GM12878 (cell line): ENCODE measurements around the gene PPT1. TPM values are rescaled to one million over a fixed set of nuclear protein-coding genes. Genes with fewer than 3 reads are reported as not detected.

Source experiments
- ATF7 ChIP-seq: fragments of 450-650 bp; IDR thresholded peaks from 2 replicates; pipeline ENCODE4 v1.6.1; 2016; ENCODE audit warnings: low read depth, mild to moderate bottlenecking
- CREB1 ChIP-seq: IDR thresholded peaks from 2 replicates; pipeline ENCODE4 v1.6.1; 2012; ENCODE audit warnings: low read depth, mild to moderate bottlenecking, inconsistent platforms
- DPF2 ChIP-seq: fragments of 450-650 bp; IDR thresholded peaks from 2 replicates; pipeline ENCODE4 v1.6.1; 2017; ENCODE audit warnings: mild to moderate bottlenecking
- EP300 ChIP-seq, 2 experiments: fragments of 150-350 bp in 1 of 2; IDR thresholded peaks; 2 replicates each; pipeline ENCODE4 v1.6.1; 2011 to 2012; ENCODE audit warnings: low read depth in 2 of 2, low read length in 2 of 2, borderline replicate concordance in 1 of 2, improper control_type of control experiment in 1 of 2, inconsistent platforms in 1 of 2; ENCODE audit not compliant: control insufficient read depth in 1 of 2
- ETV6 ChIP-seq, 2 experiments: fragments of 450-650 bp in 1 of 2; IDR thresholded peaks in 1 of 2; conservative IDR thresholded peaks in 1 of 2; 2 replicates each; pipeline ENCODE4 v1.6.1; 2014; ENCODE audit warnings: antibody characterized with exemption in 1 of 2, borderline replicate concordance in 1 of 2, low read depth in 1 of 2, mild to moderate bottlenecking in 1 of 2, moderate library complexity in 1 of 2
- IKZF1 ChIP-seq: fragments of 450-650 bp; conservative IDR thresholded peaks from 2 replicates; pipeline ENCODE4 v1.6.1; 2017; ENCODE audit warnings: antibody characterized with exemption, mild to moderate bottlenecking
- MEF2A ChIP-seq: IDR thresholded peaks from 2 replicates; pipeline ENCODE4 v1.6.1; 2011; ENCODE audit warnings: low read depth, mild to moderate bottlenecking, low read length, moderate library complexity; ENCODE audit not compliant: insufficient read depth
- MTA2 ChIP-seq: fragments of 450-650 bp; IDR thresholded peaks from 2 replicates; pipeline ENCODE4 v1.6.1; 2016; ENCODE audit warnings: low read depth, mild to moderate bottlenecking, moderate library complexity
- MTA3 ChIP-seq: IDR thresholded peaks from 2 replicates; pipeline ENCODE4 v1.6.1; 2012; ENCODE audit warnings: low read length, inconsistent platforms, borderline replicate concordance
- MYB ChIP-seq: fragments of 150-350 bp; IDR thresholded peaks from 2 replicates; pipeline ENCODE4 v1.6.1; 2014; ENCODE audit warnings: mild to moderate bottlenecking, low read depth, low read length, borderline replicate concordance
- NFIC ChIP-seq: IDR thresholded peaks from 2 replicates; pipeline ENCODE4 v1.6.1; 2012; ENCODE audit warnings: low read depth, mild to moderate bottlenecking, inconsistent platforms, low read length, moderate library complexity
- NFYB ChIP-seq: IDR thresholded peaks from 2 replicates; pipeline ENCODE4 v1.6.1; 2011; ENCODE audit warnings: low read depth, mild to moderate bottlenecking, low read length, improper control_type of control experiment, moderate library complexity; ENCODE audit not compliant: insufficient read depth
- POU2F2 ChIP-seq: IDR thresholded peaks from 3 replicates; pipeline ENCODE4 v1.6.1; 2011; ENCODE audit warnings: low read depth, mild to moderate bottlenecking, low read length, borderline replicate concordance
- RFX5 ChIP-seq: IDR thresholded peaks from 2 replicates; pipeline ENCODE4 v1.6.1; 2011; ENCODE audit warnings: low read depth, low read length, improper control_type of control experiment
- RUNX3 ChIP-seq: IDR thresholded peaks from 2 replicates; pipeline ENCODE4 v1.6.1; 2012; ENCODE audit warnings: low read length, inconsistent platforms
- SIX5 ChIP-seq: IDR thresholded peaks from 2 replicates; pipeline ENCODE4 v1.6.1; 2011; ENCODE audit warnings: mild to moderate bottlenecking, low read depth, low read length, moderate library complexity; ENCODE audit not compliant: severe bottlenecking
- SPI1 ChIP-seq: IDR thresholded peaks from 2 replicates; pipeline ENCODE4 v1.6.1; 2011; ENCODE audit warnings: low read depth, mild to moderate bottlenecking, low read length, moderate library complexity, borderline replicate concordance; ENCODE audit not compliant: insufficient read depth
- SRF ChIP-seq, 2 experiments: IDR thresholded peaks; 2 replicates each; pipeline ENCODE4 v1.6.1; 2011; ENCODE audit warnings: low read depth in 2 of 2, low read length in 2 of 2, mild to moderate bottlenecking in 1 of 2, moderate library complexity in 1 of 2
- TCF12 ChIP-seq: IDR thresholded peaks from 2 replicates; pipeline ENCODE4 v1.6.1; 2011; ENCODE audit warnings: low read depth, mild to moderate bottlenecking, low read length
- YY1 ChIP-seq: IDR thresholded peaks from 2 replicates; pipeline ENCODE4 v1.6.1; 2011; ENCODE audit warnings: low read depth, mild to moderate bottlenecking, low read length
- ZNF274 ChIP-seq: IDR thresholded peaks from one replicate; pipeline ENCODE4 v1.8.0; 2011; ENCODE audit not compliant: insufficient read length, insufficient read depth
- ZNF384 ChIP-seq: IDR thresholded peaks from 2 replicates; pipeline ENCODE4 v1.6.1; 2012; ENCODE audit warnings: low read depth, mild to moderate bottlenecking, low read length, improper control_type of control experiment, borderline replicate concordance
- polyA plus RNA-seq, 11 experiments: library from polyadenylated mRNA; depleted of rRNA in 4 of 11; unstranded in 6 of 11; stranded (reverse) in 5 of 11; fragments of >200 nt; fragmentation: Nextera tagmentation in 4 of 11; fragmentation: Illumina TruSeq in 1 of 11; extraction: Ambion mirVana in 4 of 11; extraction: Trizol in 1 of 11; gene quantifications; 1 replicate in 1 of 11; 2 replicates in 10 of 11; pipeline versions ENCODE4 v1.2.1 to v1.2.3, GENCODE V29; 2011 to 2016; ENCODE audit warnings: inconsistent platforms in 2 of 11, missing spikeins in 2 of 11, low read depth in 1 of 11
- total RNA-seq, 4 experiments: library from RNA; depleted of rRNA in 3 of 4; stranded (reverse); fragments of >200 nt in 3 of 4; fragmentation: Illumina TruSeq in 1 of 4; extraction: Trizol in 1 of 4; gene quantifications; 2 replicates each; pipeline versions ENCODE4 v1.2.1 to v1.2.3, GENCODE V29; 2013 to 2021
- TF ChIP-seq, protein P1 (sequence below): fragments of 450-650 bp; IDR thresholded peaks from 2 replicates; pipeline ENCODE4 v1.6.1; 2017; ENCODE audit warnings: low read depth, mild to moderate bottlenecking, moderate library complexity
- TF ChIP-seq, protein P2 (sequence below): fragments of 450-650 bp; IDR thresholded peaks from 2 replicates; pipeline ENCODE4 v1.6.1; 2017; ENCODE audit warnings: mild to moderate bottlenecking, moderate library complexity

PPT1 gene
- total and polyA plus RNA-seq, 10 of the 15 experiments (the other 5 are each of a cell fraction or from before 2014, with no cell fraction given) = 50.4 to 147 (median 103) TPM

DNA sequence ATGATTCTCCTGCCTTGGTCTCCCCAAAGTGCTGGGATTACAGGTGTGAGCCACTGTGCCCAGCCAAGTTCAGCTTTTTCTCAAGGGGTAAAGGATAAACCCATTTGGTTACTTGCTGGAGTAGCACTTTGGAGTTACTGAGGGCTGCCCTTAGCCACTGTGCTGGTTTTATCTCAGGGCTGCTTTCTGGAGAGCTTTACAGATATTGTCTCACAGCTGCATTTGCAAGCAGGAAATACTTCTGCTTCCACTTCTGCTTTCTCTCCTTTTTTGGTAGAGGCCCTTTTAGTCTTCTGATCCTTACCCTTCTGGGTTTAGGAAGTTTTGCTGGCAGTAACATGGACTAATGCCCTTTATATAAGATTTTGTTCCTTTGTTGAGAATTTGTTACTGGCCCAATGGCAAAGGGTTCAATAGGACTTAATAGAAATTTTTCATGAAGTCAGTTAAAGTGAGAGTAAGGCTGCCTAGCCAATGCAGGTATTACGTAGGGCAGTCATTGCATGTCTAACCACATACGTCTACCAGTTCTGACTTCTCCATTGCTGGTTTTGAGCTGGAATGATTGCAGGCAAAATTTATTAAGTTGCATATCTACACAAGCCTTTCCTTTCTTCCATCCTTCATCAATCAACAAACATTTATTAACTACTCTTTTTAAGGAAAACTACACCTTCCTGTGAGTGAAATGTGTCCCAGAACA lies 32.1 kb downstream of the PPT1 start (continued):
- TF ChIP-seq ETV6 (conservative IDR thresholded peaks at IDR 0.05 in 1 of 2, IDR thresholded peaks at IDR 0.05 in 1 of 2; ENCODE audit: borderline replicate concordance in 1 of 2, low read depth in 1 of 2) (peak in 1 of 2 experiments; percentile 77; a peak in 2 of 4 replicates), CREB1 (no peak), EP300 (IDR thresholded peaks at IDR 0.05; ENCODE audit: borderline replicate concordance in 1 of 2, control insufficient read depth in 1 of 2, low read depth in 2 of 2, low read length in 2 of 2) (0 out of 4 replicates have a peak, but pooled peaks of 1 of the 2 experiments have one; percentile 23), IKZF1 (0 out of 2 replicates have a peak, but pooled peaks have one; percentile 32), ATF7 (0 out of 2 replicates have a peak, but pooled peaks have one; percentile 38), DPF2 (peak; percentile 67), MTA2 (no peak), MYB (no peak), MTA3 (0 out of 2 replicates have a peak, but pooled peaks have one; percentile 19), SIX5 (no peak), SRF (IDR thresholded peaks at IDR 0.05; ENCODE audit: low read depth in 2 of 2, low read length in 2 of 2) (peak in 1 of 2 experiments; percentile 75; a peak in 1 of 4 replicates), SPI1 (peak; percentile 97), POU2F2 (peak; percentile 44; the same call in 1 of the 3 replicates), NFIC (peak; percentile 76; the same call in 1 of the 2 replicates), NFYB (no peak), ZNF274 (no peak), RUNX3 (peak; percentile 73), YY1 (peak; percentile 7; the same call in 1 of the 2 replicates), MEF2A (0 out of 2 replicates have a peak, but pooled peaks have one; percentile 17), ZNF384 (no peak), TCF12 (peak; percentile 76; the same call in 1 of the 2 replicates), RFX5 (no peak)
- TF ChIP-seq, protein P1, sequence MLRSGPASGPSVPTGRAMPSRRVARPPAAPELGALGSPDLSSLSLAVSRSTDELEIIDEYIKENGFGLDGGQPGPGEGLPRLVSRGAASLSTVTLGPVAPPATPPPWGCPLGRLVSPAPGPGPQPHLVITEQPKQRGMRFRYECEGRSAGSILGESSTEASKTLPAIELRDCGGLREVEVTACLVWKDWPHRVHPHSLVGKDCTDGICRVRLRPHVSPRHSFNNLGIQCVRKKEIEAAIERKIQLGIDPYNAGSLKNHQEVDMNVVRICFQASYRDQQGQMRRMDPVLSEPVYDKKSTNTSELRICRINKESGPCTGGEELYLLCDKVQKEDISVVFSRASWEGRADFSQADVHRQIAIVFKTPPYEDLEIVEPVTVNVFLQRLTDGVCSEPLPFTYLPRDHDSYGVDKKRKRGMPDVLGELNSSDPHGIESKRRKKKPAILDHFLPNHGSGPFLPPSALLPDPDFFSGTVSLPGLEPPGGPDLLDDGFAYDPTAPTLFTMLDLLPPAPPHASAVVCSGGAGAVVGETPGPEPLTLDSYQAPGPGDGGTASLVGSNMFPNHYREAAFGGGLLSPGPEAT = peak; percentile 44; the same call in 1 of the 2 replicates
- TF ChIP-seq, protein P2, sequence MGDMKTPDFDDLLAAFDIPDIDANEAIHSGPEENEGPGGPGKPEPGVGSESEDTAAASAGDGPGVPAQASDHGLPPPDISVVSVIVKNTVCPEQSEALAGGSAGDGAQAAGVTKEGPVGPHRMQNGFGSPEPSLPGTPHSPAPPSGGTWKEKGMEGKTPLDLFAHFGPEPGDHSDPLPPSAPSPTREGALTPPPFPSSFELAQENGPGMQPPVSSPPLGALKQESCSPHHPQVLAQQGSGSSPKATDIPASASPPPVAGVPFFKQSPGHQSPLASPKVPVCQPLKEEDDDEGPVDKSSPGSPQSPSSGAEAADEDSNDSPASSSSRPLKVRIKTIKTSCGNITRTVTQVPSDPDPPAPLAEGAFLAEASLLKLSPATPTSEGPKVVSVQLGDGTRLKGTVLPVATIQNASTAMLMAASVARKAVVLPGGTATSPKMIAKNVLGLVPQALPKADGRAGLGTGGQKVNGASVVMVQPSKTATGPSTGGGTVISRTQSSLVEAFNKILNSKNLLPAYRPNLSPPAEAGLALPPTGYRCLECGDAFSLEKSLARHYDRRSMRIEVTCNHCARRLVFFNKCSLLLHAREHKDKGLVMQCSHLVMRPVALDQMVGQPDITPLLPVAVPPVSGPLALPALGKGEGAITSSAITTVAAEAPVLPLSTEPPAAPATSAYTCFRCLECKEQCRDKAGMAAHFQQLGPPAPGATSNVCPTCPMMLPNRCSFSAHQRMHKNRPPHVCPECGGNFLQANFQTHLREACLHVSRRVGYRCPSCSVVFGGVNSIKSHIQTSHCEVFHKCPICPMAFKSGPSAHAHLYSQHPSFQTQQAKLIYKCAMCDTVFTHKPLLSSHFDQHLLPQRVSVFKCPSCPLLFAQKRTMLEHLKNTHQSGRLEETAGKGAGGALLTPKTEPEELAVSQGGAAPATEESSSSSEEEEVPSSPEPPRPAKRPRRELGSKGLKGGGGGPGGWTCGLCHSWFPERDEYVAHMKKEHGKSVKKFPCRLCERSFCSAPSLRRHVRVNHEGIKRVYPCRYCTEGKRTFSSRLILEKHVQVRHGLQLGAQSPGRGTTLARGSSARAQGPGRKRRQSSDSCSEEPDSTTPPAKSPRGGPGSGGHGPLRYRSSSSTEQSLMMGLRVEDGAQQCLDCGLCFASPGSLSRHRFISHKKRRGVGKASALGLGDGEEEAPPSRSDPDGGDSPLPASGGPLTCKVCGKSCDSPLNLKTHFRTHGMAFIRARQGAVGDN = no peak
